B cell (primary cell): ENCODE measurements around the gene FCER1G.
"Not testable (repeated sequence)": the region's sequence is repeated elsewhere in the genome, so short reads cannot be mapped to it uniquely, and the experiment has no call there.

ENCODE experiments used
- CTCF ChIP-seq: fragments of 200-600 bp; IDR thresholded peaks from one replicate; pipeline ENCODE4 v1.8.0; 2022; ENCODE audit warnings: antibody characterized with exemption, mild to moderate bottlenecking
- EZH2 ChIP-seq: IDR thresholded peaks from 2 replicates; pipeline ENCODE4 v1.6.1; 2012; ENCODE audit warnings: borderline replicate concordance, low read depth, mild to moderate bottlenecking, moderate library complexity, low read length; ENCODE audit not compliant: insufficient read depth, poor library complexity, severe bottlenecking

- not testable (repeated sequence) for TF ChIP-seq EZH2, CTCF
Observed at GRCh38 chr1:161255302-161255701, 40.2 kb downstream of the FCER1G start.
